LNCAP (cell line): Measurements from ENCODE around the gene COL18A1.

Experiments used
- CTCF ChIP-seq: fragments of 450-650 bp; IDR thresholded peaks from 2 replicates; pipeline ENCODE4 v1.5.1; 2017; ENCODE audit warnings: mild to moderate bottlenecking

Gene COL18A1

GRCh38 chr21:45478816-45479669 lies 74.1 kb downstream of the COL18A1 start:
- TF ChIP-seq CTCF = no peak

DNA sequence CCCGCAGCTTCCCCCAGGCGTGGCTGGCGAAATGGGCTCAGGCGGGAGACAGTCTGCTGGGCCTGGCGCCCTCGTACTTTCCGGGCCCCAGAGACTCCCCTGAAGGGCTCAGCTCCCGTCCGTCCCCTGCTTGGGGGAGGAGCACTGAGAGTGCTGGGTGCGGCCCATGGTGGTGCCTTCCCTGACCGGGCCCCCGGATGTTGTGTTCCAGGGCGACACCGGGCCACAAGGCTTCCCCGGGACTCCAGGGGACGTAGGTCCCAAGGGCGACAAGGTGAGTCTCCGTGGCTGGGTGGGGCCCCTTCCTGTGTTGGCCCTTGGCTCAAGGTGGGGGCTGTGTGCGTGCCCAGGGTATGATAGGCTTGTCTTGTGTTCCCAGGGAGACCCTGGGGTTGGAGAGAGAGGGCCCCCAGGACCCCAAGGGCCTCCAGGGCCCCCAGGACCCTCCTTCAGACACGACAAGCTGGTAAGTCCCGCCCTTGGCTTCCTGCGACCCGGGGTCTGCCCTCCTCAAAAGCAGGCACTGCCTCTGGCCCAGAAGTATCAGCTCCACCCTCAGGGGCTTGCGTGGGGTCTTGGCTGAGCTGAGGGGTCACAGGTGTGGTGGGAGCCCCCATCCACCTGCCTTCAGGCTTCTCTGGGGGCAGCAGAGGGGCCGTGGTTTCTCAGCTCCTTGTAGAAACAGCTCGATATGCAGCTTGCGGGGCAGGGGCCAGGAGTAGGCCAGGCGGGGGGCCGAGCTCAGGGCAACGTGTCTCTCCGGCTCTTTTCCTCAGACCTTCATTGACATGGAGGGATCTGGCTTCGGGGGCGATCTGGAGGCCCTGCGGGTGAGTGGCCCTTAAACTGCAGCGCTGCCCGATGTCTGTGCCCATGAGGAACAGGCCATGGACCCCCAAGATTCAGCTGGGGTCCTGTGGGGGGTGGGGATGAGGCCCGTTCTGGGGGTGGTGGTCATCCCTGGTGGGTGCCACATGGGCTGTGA lies 75.0 kb downstream of the COL18A1 start:
- no peak for TF ChIP-seq CTCF

DNA sequence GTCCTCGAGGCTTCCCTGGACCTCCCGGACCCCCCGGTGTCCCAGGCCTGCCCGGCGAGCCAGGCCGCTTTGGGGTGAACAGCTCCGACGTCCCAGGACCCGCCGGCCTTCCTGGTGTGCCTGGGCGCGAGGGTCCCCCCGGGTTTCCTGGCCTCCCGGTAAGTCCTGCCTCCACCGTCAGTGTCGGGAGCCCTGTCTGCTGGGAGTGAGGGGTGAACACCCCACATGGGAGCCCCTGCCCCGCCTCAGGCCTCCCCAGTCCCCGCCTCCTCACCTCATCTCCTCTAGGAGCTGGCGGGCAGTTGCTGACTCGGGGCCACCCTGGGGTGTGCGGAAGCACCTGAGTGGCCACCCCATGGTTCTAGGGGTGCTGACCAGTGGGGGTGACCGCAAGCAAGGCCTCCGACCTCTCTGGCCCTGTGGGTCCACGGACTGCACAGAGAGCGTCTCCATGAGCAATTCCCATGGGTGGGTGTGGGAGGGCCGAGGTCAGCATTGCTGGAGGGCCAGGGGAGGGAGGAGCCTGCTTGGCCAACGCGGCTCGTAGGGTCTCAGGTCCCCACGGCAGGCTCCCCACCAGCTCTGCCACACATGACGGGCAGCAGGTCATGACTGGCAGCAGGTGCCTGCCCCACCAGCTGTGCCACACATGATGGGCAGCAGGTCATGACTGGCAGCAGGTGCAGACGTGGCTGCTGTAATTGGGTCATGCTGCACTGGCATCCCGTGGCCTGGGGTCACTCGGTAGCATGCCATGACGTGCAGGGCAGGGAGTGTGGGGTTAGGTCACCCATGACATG lies 75.9 kb downstream of the COL18A1 start:
- TF ChIP-seq CTCF = no peak

GRCh38 chr21:45481566-45481965 lies 76.6 kb downstream of the COL18A1 start:
- TF ChIP-seq CTCF = no peak

- no peak for TF ChIP-seq CTCF
Observed at GRCh38 chr21:45481977-45482898, 77.3 kb downstream of the COL18A1 start.

DNA sequence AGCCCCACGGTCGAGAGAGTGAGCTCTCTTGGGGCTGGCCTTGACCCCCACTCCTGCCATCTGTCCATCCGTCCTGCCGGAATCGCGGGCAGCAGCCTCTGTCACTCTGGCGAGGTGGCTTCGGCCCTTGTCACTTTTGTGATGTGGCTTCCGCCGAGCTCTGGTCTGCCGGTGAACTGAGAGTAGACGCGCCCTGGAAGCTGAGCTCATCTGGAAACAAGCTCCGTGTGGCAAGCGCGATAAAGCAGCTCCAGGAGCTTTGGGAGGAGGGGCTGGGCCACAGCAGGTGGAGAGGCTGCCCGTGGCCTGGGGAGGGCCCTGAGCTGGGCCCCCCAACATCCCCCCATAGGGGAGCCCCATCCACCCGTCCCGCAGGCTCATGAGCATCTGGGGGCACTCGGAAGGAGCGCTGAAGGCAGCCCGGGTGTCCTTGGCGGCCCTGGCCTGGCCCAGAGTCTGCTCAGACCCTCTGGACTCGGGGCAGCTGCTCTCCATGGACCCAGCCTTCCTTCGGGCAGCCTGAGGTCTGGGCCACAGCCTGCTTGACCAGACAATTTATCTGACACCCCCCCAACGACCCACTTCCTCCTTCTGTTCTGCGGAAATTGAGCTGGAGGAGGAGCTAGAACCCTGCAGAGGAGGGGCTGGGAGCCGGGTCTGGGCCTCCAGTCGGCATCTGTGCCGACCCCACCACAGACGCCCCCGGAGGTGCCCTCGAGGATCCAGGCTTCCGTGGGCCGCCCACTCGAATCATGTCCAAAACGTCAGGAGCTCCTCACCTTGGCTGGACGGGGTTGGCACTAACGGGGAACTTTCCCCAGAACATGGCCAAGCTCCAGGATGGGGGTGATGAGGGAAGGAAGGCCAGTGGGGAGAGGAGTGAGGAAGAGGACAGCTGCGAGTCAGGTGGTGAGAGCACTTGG lies 78.2 kb downstream of the COL18A1 start:
- TF ChIP-seq CTCF = no peak
